HCT116 (cell line): ENCODE results near the gene PDC. TPM values are rescaled to one million over a fixed set of nuclear protein-coding genes. Genes with fewer than 3 reads are reported as not detected.

ENCODE experiments used
- ATAC-seq: fragments of 200-7000 bp; cut with Tn5 transposase; 2 replicates; pipeline ENCODE4 v1.9.1; 2020; ENCODE audit warnings: mild to moderate bottlenecking, moderate library complexity
- BruUV-seq: library from RNA; stranded (reverse); fragments of 400-500 nt; replicated peaks from 2 replicates; lab custom pipeline; 2021; lab: Mats Ljungman, UMichigan
- CTCF ChIA-PET: fragments of 300-600 bp; sonication (Branson Sonifier 250); formaldehyde crosslinking; loops from one replicate; lab custom pipeline; 2021; ENCODE audit warnings: antibody characterized with exemption; lab: Charles Lee
- POLR2A ChIA-PET: fragments of 300-600, 350-600 bp; sonication (Branson Sonifier 250); formaldehyde crosslinking; loops from one replicate; lab custom pipeline; 2021; ENCODE audit warnings: antibody characterized with exemption; lab: Charles Lee
- RAD21 ChIA-PET, 2 experiments: fragments of 300-600 bp; sonication (Branson Sonifier 250); formaldehyde crosslinking; loops; one replicate each; lab custom pipeline; 2023; ENCODE audit warnings: low total read pairs in 2 of 2; ENCODE audit not compliant: uncharacterized antibody in 2 of 2, unreplicated experiment in 2 of 2, low non-redundant PET in 1 of 2; lab: Charles Lee
- DNase-seq: peaks from one replicate; pipeline ENCODE4 v3.0.0-alpha.2; 2010; ENCODE audit warnings: low read depth, low spot score
- H2AFZ ChIP-seq: fragments of 200-600 bp; shearing (Covaris generic), sonication (generic); 2 replicates; pipeline ENCODE4 v1.6.1; 2017; ENCODE audit warnings: low read depth, mixed run types, mixed read lengths, antibody characterized with exemption, low read length; ENCODE audit not compliant: poor library complexity, severe bottlenecking
- H3K27ac ChIP-seq: 2 replicates; pipeline ENCODE4 v1.5.1; 2012; ENCODE audit warnings: low read depth, low read length
- H3K27me3 ChIP-seq: fragments of 200-600 bp; sonication (generic); 2 replicates; pipeline ENCODE4 v1.6.1; 2016; ENCODE audit warnings: mixed run types, low read length, mixed read lengths; ENCODE audit not compliant: insufficient read depth
- H3K36me3 ChIP-seq, 2 experiments: fragments of 200-500 bp in 1 of 2; fragments of 200-600 bp in 1 of 2; sonication (Bioruptor generic) in 1 of 2; sonication (generic) in 1 of 2; 2 replicates each; pipeline versions ENCODE4 v1.5.1 to v1.6.1; 2014 to 2016; ENCODE audit warnings: low read length in 2 of 2, inconsistent platforms in 1 of 2, mixed read lengths in 1 of 2, mixed run types in 1 of 2; ENCODE audit not compliant: insufficient read depth in 2 of 2, control insufficient read depth in 1 of 2
- H3K4me1 ChIP-seq, 2 experiments: fragments of 200-600 bp in 1 of 2; sonication (generic) in 1 of 2; 2 replicates each; pipeline versions ENCODE4 v1.5.1 to v1.6.1; 2012 to 2017; ENCODE audit warnings: low read length in 2 of 2, inconsistent platforms in 1 of 2, mild to moderate bottlenecking in 1 of 2, mixed read lengths in 1 of 2, mixed run types in 1 of 2, moderate library complexity in 1 of 2; ENCODE audit not compliant: insufficient read depth in 2 of 2, control insufficient read depth in 1 of 2
- H3K4me2 ChIP-seq: fragments of 200-600 bp; sonication (generic); 2 replicates; pipeline ENCODE4 v1.6.1; 2017; ENCODE audit warnings: mixed run types, low read length, mixed read lengths
- H3K4me3 ChIP-seq, 2 experiments: fragments of 200-600 bp in 1 of 2; sonication (generic) in 1 of 2; replicated peaks in 1 of 2; 2 replicates each; pipeline ENCODE4 v1.5.1; 2011 to 2016; ENCODE audit warnings: low read length in 2 of 2, control low read depth in 1 of 2, low read depth in 1 of 2, mild to moderate bottlenecking in 1 of 2, mixed read lengths in 1 of 2, mixed run types in 1 of 2
- H3K79me2 ChIP-seq: fragments of 200-600 bp; sonication (generic); 2 replicates; pipeline ENCODE4 v1.6.1; 2017; ENCODE audit warnings: mild to moderate bottlenecking, mixed run types, low read length, moderate library complexity, mixed read lengths; ENCODE audit not compliant: insufficient read depth
- H3K9ac ChIP-seq: fragments of 200-600 bp; sonication (generic); 2 replicates; pipeline ENCODE4 v1.6.1; 2016; ENCODE audit warnings: low read length, mixed read lengths
- H3K9me2 ChIP-seq: fragments of 200-600 bp; sonication (generic), shearing (Covaris generic); 2 replicates; pipeline ENCODE4 v1.6.1; 2017; ENCODE audit warnings: mixed run types, mild to moderate bottlenecking, moderate library complexity; ENCODE audit not compliant: insufficient read depth
- H3K9me3 ChIP-seq, 2 experiments: fragments of 200-500 bp in 1 of 2; fragments of 200-600 bp in 1 of 2; sonication (Bioruptor generic) in 1 of 2; sonication (generic) in 1 of 2; 2 replicates each; pipeline ENCODE4 v1.6.1; 2014 to 2017; ENCODE audit warnings: low read length in 2 of 2, mixed read lengths in 2 of 2, inconsistent platforms in 1 of 2, low read depth in 1 of 2, mild to moderate bottlenecking in 1 of 2, mixed run types in 1 of 2, moderate library complexity in 1 of 2; ENCODE audit not compliant: control insufficient read depth in 1 of 2, insufficient read depth in 1 of 2
- H4K20me1 ChIP-seq: fragments of 200-600 bp; sonication (generic), shearing (Covaris generic); 2 replicates; pipeline ENCODE4 v1.6.1; 2017; ENCODE audit warnings: mixed run types, mild to moderate bottlenecking, moderate library complexity; ENCODE audit not compliant: insufficient read depth
- CBX3 ChIP-seq: IDR thresholded peaks from 2 replicates; pipeline ENCODE4 v1.6.1; 2012; ENCODE audit warnings: low read depth
- CEBPB ChIP-seq: IDR thresholded peaks from 2 replicates; pipeline ENCODE4 v1.6.1; 2012; ENCODE audit warnings: low read depth
- EGR1 ChIP-seq: IDR thresholded peaks from 2 replicates; pipeline ENCODE4 v1.6.1; 2012; ENCODE audit warnings: low read depth
- ELF1 ChIP-seq: IDR thresholded peaks from 2 replicates; pipeline ENCODE4 v1.6.1; 2012; ENCODE audit warnings: low read depth, borderline replicate concordance
- EZH2 ChIP-seq: fragments of 200-600 bp; sonication (generic); IDR thresholded peaks from 2 replicates; pipeline ENCODE4 v1.6.1; 2017; ENCODE audit warnings: antibody characterized with exemption, mixed run types
- FOSL1 ChIP-seq: IDR thresholded peaks from 2 replicates; pipeline ENCODE4 v1.6.1; 2012; ENCODE audit warnings: low read depth
- JUND ChIP-seq: IDR thresholded peaks from 2 replicates; pipeline ENCODE4 v1.6.1; 2012
- MAX ChIP-seq: IDR thresholded peaks from 2 replicates; pipeline ENCODE4 v1.6.1; 2012
- POLR2A ChIP-seq: IDR thresholded peaks from 2 replicates; pipeline ENCODE4 v1.7.0; 2011; ENCODE audit warnings: borderline replicate concordance; ENCODE audit not compliant: insufficient read depth, insufficient read length; ENCODE audit errors: extremely low read depth
- POLR2AphosphoS5 ChIP-seq: IDR thresholded peaks from 2 replicates; pipeline ENCODE4 v1.6.1; 2011; ENCODE audit warnings: mild to moderate bottlenecking, low read depth, low read length, moderate library complexity
- RAD21 ChIP-seq: IDR thresholded peaks from 2 replicates; pipeline ENCODE4 v1.6.1; 2012; ENCODE audit warnings: low read depth, mild to moderate bottlenecking
- REST ChIP-seq: IDR thresholded peaks from 2 replicates; pipeline ENCODE4 v1.6.1; 2012; ENCODE audit warnings: low read depth
- SIN3A ChIP-seq: IDR thresholded peaks from 2 replicates; pipeline ENCODE4 v1.6.1; 2012; ENCODE audit warnings: low read depth
- SP1 ChIP-seq: IDR thresholded peaks from 2 replicates; pipeline ENCODE4 v1.6.1; 2012; ENCODE audit warnings: low read depth
- TCF7L2 ChIP-seq: IDR thresholded peaks from 2 replicates; pipeline ENCODE4 v1.7.0; 2011; ENCODE audit warnings: borderline replicate concordance, inconsistent platforms; ENCODE audit not compliant: insufficient read depth, insufficient read length; ENCODE audit errors: extremely low read depth
- YY1 ChIP-seq: IDR thresholded peaks from 2 replicates; pipeline ENCODE4 v1.6.1; 2011; ENCODE audit warnings: low read length, low read depth, moderate library complexity, mild to moderate bottlenecking; ENCODE audit not compliant: insufficient replicate concordance; ENCODE audit errors: extremely low read depth
- intact Hi-C: fragments of 100-400 bp; cut with micrococcal nuclease; formaldehyde crosslinking; loops from 2 replicates; pipeline ENCODE4 v1.10.0; 2022
- total RNA-seq: library from RNA; stranded (reverse); gene quantifications from one replicate; pipeline ENCODE4 v1.2.1, GENCODE V29; 2021; ENCODE audit not compliant: unreplicated experiment
- TF ChIP-seq, protein P1 (sequence below), 3 experiments: fragments of 200-600 bp in 1 of 3; sonication (generic) in 1 of 3; IDR thresholded peaks in 2 of 3; conservative IDR thresholded peaks in 1 of 3; 2 replicates each; pipeline ENCODE4 v1.5.1; 2012 to 2017; ENCODE audit warnings: low read depth in 2 of 3, low read length in 2 of 3, antibody characterized with exemption in 1 of 3, borderline replicate concordance in 1 of 3, control low read depth in 1 of 3, mild to moderate bottlenecking in 1 of 3, mixed read lengths in 1 of 3, mixed run types in 1 of 3, moderate library complexity in 1 of 3; ENCODE audit not compliant: insufficient read depth in 1 of 3
- TF ChIP-seq, protein P2 (sequence below): IDR thresholded peaks from 2 replicates; pipeline ENCODE4 v1.6.1; 2011; ENCODE audit warnings: mild to moderate bottlenecking, low read length, moderate library complexity; ENCODE audit not compliant: insufficient replicate concordance; ENCODE audit errors: extremely low read depth
- TF ChIP-seq, protein P3 (sequence below): IDR thresholded peaks from 2 replicates; pipeline ENCODE4 v1.6.1; 2012

The PDC gene
- total RNA-seq, 1 experiment from 2014 or later, result not detected

GRCh38 chr1:186420311-186420710 is 40.6 kb downstream of the PDC start (continued):
- TF ChIP-seq REST (no peak), EZH2 (no peak), CEBPB (no peak), ELF1 (no peak)

DNA sequence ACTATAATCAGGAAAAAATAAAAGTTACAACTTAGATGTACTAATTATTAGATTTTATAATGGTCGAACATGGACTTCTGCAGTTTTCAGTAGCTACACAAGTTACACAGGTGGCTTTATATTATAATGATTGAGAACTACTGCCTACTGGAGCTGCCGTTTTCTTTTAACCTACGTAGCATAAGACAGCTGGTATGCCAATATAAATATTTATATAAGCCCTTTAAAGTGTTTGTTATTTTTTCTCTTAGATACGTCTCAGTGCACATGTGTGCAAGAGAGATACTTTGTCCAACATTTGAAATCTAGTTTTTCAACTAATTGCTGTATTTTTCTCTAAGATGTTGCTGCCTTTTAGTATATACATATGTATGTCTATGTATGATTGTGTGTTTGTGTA is 42.4 kb downstream of the PDC start:
- DNase-seq (no peak), ATAC-seq (no peak)
- POLR2A ChIA-PET, result interaction anchor here (1.4 kb wide), 1 partner anchor 9 kb away, joined by 3 read pairs; no protein-coding TSS in a partner anchor
- Histone ChIP-seq H3K79me2 (no peaks in the 10 kb centered on the region), H3K27ac (no peak overlapping the region), H3K4me2 (no peak overlapping the region), H3K36me3 (peaks cover 10 to 12% of the 10 kb centered on the region in 2 experiments; a peak in 3 of 4 replicates), H3K9ac (no peak overlapping the region)
- BruUV-seq, result no TSS peak
- TF ChIP-seq, protein P1, sequence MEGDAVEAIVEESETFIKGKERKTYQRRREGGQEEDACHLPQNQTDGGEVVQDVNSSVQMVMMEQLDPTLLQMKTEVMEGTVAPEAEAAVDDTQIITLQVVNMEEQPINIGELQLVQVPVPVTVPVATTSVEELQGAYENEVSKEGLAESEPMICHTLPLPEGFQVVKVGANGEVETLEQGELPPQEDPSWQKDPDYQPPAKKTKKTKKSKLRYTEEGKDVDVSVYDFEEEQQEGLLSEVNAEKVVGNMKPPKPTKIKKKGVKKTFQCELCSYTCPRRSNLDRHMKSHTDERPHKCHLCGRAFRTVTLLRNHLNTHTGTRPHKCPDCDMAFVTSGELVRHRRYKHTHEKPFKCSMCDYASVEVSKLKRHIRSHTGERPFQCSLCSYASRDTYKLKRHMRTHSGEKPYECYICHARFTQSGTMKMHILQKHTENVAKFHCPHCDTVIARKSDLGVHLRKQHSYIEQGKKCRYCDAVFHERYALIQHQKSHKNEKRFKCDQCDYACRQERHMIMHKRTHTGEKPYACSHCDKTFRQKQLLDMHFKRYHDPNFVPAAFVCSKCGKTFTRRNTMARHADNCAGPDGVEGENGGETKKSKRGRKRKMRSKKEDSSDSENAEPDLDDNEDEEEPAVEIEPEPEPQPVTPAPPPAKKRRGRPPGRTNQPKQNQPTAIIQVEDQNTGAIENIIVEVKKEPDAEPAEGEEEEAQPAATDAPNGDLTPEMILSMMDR (IDR thresholded peaks at IDR 0.05 in 2 of 3, conservative IDR thresholded peaks at IDR 0.05 in 1 of 3; ENCODE audit: borderline replicate concordance in 1 of 3, insufficient read depth in 1 of 3, low read depth in 2 of 3, low read length in 2 of 3), result no peak
- no peak for TF ChIP-seq MAX
- TF ChIP-seq FOSL1, result no peak
- no peak for TF ChIP-seq POLR2A
- TF ChIP-seq YY1, result no peak
- no peak for TF ChIP-seq RAD21
- TF ChIP-seq POLR2AphosphoS5, result no peak
- TF ChIP-seq SP1, result no peak
- TF ChIP-seq JUND, result no peak
- TF ChIP-seq SIN3A, result no peak
- no peak for TF ChIP-seq CEBPB
- TF ChIP-seq ELF1, result no peak
- TF ChIP-seq, protein P2, sequence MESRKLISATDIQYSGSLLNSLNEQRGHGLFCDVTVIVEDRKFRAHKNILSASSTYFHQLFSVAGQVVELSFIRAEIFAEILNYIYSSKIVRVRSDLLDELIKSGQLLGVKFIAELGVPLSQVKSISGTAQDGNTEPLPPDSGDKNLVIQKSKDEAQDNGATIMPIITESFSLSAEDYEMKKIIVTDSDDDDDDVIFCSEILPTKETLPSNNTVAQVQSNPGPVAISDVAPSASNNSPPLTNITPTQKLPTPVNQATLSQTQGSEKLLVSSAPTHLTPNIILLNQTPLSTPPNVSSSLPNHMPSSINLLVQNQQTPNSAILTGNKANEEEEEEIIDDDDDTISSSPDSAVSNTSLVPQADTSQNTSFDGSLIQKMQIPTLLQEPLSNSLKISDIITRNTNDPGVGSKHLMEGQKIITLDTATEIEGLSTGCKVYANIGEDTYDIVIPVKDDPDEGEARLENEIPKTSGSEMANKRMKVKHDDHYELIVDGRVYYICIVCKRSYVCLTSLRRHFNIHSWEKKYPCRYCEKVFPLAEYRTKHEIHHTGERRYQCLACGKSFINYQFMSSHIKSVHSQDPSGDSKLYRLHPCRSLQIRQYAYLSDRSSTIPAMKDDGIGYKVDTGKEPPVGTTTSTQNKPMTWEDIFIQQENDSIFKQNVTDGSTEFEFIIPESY, result no peak
- TF ChIP-seq CBX3, result no peak
- TF ChIP-seq EGR1, result no peak
- TF ChIP-seq TCF7L2, result no peak
- TF ChIP-seq, protein P3, sequence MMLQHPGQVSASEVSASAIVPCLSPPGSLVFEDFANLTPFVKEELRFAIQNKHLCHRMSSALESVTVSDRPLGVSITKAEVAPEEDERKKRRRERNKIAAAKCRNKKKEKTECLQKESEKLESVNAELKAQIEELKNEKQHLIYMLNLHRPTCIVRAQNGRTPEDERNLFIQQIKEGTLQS, result no peak
- TF ChIP-seq, all 23 proteins: peak for 0
- Histone ChIP-seq H4K20me1 (no peaks in the 10 kb centered on the region), H3K27me3 (no peaks in the 10 kb centered on the region), H2AFZ (no peak overlapping the region), H3K9me3 (no peaks in the 10 kb centered on the region), H3K4me3 (no peak overlapping the region), H3K9me2 (no peaks in the 10 kb centered on the region), H3K4me1 (no peaks in the 10 kb centered on the region)
- ChIA-PET RAD21 (no interaction called here), CTCF (no interaction called here)
- intact Hi-C loops, result no loop called here
